ENCODE data around the gene RASD1. TPM values are rescaled to one million over a fixed set of nuclear protein-coding genes. Genes with fewer than 3 reads are reported as not detected.

RASD1 gene, protein sequence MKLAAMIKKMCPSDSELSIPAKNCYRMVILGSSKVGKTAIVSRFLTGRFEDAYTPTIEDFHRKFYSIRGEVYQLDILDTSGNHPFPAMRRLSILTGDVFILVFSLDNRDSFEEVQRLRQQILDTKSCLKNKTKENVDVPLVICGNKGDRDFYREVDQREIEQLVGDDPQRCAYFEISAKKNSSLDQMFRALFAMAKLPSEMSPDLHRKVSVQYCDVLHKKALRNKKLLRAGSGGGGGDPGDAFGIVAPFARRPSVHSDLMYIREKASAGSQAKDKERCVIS
- under 1 TPM; 0.18 to 0.21 TPM for total RNA-seq

DNA sequence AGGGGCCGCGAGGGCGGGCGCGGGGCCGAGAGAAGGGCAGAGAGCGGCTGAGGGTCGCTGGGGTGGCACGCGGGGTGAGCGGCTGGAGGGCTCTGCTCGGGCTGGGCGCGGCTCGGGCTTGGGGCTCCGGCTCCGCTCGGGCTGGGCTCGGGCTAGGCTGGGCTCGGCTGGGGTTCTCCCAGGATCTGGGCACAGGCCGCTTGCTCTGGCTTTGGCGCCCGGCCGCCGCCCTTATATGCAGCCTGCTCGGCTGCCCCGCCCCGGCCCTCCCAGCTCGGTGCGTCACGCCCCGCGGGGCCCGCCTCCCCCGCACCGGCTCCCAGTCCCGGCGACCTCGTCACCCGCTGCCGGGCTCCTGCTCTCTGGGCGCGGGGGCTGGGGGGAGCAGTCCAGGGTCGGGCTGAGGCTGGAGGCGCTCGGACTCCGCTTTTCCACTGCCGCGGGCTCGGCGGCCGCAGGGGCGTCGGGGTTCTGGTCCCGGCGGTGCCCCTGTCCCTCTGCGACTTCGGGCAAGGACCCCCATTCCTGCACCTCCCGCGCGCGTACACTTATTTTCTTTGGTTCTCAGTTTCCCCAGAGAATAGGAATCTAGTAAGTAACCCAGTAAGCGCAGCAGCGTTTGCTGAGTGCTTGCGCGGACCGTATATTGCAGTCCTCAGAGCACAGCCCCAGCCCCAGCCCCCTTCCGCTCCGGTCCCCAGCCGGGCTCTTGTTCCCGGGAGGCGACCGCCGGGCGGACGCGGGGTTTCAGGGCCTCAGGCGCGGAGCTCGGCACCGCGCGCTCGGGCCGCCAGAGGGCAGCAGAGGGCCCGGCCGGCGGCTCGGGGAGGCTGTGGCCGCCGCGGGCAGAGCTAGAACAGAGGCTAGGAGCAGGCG is at the start of gene RASD1:
RASD1 (minus strand) TSS at position 207 of the 876 bp plus-strand sequence. CDS start 214 bp downstream, outside the sequence.
- ChIA-PET CTCF (interaction anchor here (0.6 to 3.1 kb wide), 31 partner anchors 10 to 421 kb away, joined by 3 to 39 read pairs (median 4); partner anchors contain the start of genes MED9 and PEMT), POLR2A (interaction anchor here (0.5 to 1.1 kb wide), 5 partner anchors 16 to 341 kb away, joined by 3 to 4 read pairs (median 3); no protein-coding TSS in a partner anchor)
- no peak within 1 kb of the TSS for H3K27ac Mint-ChIP-seq
- peaks cover 11% of the 10 kb centered on the region for H3K4me1 Mint-ChIP-seq
- intact Hi-C loops (cut with DNase I, micrococcal nuclease), result loop anchor here (1.0 to 2.0 kb wide), 9 partner anchors 12 to 146 kb away; partner anchors contain the start of gene PEMT (in 2 of the 2)
- DNase-seq (peak; percentile 91), ATAC-seq (peak; percentile 89)
- H3K4me3 Mint-ChIP-seq, result peak within 1 kb of the TSS; percentile 56
- H3K27me3 Mint-ChIP-seq, result peaks cover 5% of the 10 kb centered on the region
- peaks cover 7% of the 10 kb centered on the region for H3K36me3 Mint-ChIP-seq (ENCODE audit: low read depth)
- no peaks in the 10 kb centered on the region for H3K9me3 Mint-ChIP-seq (ENCODE audit: low read depth)

DNA sequence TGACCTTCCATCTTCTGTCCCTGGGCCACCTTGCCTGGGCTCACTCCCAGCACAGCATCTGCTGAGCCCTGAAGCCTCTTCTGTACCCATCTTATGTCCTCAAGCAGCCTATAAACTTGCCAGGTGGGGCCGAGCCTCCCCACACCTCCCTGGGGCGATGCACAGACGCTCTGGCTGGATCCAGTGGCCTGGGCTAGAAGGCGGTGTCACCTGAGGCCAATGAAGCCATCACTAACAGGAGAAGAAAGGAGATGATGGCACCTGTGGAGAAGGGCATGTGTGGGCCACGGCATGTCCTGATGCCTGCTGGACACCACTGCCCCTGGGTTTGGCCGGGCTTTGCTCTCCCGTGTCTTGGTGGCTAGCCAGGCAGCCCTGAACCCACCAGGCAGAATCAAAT is 49.8 kb upstream of the RASD1 start:
- Mint-ChIP-seq H3K27me3 (no peaks in the 10 kb centered on the region), H3K4me1 (no peaks in the 10 kb centered on the region), H3K36me3 (ENCODE audit: low read depth) (no peaks in the 10 kb centered on the region), H3K9me3 (ENCODE audit: low read depth) (no peaks in the 10 kb centered on the region), H3K4me3 (no peak overlapping the region), H3K27ac (no peak overlapping the region)
- CTCF ChIA-PET, result no interaction called here
- POLR2A ChIA-PET, result no interaction called here
- DNase-seq, result no peak
- ATAC-seq, result no peak
- intact Hi-C loops (cut with DNase I, micrococcal nuclease), result no loop called here

DNA sequence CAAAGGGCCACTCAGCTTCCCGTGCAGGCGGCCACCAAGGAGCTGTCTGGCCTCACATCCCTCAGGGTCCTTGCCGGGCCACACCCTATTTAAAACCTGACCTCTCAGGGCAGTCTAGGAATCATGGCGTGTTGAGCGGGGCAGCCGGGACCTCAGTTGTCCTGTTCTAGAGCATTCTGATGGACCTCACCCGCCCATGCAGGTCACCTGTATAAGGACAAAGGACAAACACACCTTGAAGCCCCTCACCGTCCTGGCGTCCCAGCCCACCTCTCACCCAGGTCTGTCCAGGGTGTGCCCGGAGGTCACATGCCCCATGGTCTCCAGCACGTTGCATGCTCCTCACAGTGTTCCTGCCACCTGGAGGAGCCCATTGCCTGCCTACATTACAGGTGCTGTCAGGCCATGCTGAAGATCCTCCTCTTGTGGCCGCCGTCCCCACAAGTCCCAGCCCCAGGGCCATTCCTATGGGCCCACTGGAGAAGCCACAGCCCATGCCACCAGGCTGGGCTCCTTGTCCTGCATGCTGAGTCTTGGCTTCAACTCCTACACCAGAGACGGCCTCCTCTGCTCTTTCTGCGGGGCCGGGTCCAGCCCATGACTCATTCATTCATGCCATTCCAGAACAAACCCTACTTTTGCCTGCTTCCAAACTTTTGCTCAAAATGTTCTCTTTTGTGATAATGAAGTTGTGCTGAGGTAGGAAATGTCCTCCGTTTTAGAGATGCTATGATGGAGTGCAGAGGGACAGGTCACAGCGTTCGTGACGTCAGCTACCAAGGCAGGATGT is 49.0 kb upstream of the RASD1 start:
- ChIA-PET POLR2A (no interaction called here), CTCF (interaction anchor here (0.7 kb wide), 1 partner anchor 209 kb away, joined by 3 read pairs; no protein-coding TSS in a partner anchor)
- H3K27me3 Mint-ChIP-seq, result no peaks in the 10 kb centered on the region
- H3K4me3 Mint-ChIP-seq, result no peak overlapping the region
- intact Hi-C loops (cut with DNase I, micrococcal nuclease), result no loop called here
- no peaks in the 10 kb centered on the region for H3K36me3 Mint-ChIP-seq (ENCODE audit: low read depth)
- no peaks in the 10 kb centered on the region for H3K4me1 Mint-ChIP-seq
- no peaks in the 10 kb centered on the region for H3K9me3 Mint-ChIP-seq (ENCODE audit: low read depth)
- no peak for ATAC-seq
- H3K27ac Mint-ChIP-seq, result no peak overlapping the region
- no peak for DNase-seq

DNA sequence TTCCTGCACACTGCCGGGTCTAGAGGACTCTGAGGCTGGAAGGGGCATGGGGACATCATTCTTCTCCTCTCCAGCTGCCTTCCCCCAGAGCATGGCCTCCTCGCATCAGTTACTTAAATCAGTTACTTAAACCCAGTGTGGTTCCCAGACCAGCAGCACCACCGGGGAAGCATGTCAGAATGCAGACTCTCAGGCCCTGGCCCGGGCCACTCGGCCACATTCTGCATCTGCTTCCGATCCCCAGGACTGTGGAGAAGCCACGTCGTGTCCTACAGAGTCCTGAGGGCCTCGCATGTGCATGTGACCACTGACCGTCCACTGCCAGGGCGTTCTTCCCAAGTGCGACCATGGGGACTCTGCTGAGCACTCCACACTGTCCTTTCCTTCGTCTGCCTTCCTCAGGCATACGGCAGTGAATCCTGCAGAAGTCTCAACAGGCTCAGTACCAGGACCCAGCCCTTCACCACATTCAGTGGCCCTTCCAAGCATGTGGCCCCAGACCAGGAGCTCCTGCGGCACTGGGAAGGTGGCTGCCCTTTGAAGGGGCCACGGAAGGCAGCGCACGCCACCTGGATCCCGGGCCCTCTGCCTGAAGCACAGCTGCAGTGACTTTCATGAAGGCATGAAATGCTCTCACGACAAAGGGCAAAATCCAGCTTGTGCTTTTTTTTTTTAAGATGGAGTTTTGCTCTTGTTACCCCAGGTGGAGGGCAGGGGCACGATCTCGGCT is 46.9 kb upstream of the RASD1 start:
- Mint-ChIP-seq H3K36me3 (ENCODE audit: low read depth) (no peaks in the 10 kb centered on the region), H3K4me1 (no peaks in the 10 kb centered on the region), H3K9me3 (ENCODE audit: low read depth) (no peaks in the 10 kb centered on the region), H3K27ac (no peak overlapping the region), H3K27me3 (no peaks in the 10 kb centered on the region), H3K4me3 (no peak overlapping the region)
- no peak for ATAC-seq
- ChIA-PET CTCF (interaction anchor here (0.6 kb wide), 1 partner anchor 404 kb away, joined by 3 read pairs; no protein-coding TSS in a partner anchor), POLR2A (no interaction called here)
- DNase-seq, result no peak
- intact Hi-C loops (cut with DNase I, micrococcal nuclease), result no loop called here

DNA sequence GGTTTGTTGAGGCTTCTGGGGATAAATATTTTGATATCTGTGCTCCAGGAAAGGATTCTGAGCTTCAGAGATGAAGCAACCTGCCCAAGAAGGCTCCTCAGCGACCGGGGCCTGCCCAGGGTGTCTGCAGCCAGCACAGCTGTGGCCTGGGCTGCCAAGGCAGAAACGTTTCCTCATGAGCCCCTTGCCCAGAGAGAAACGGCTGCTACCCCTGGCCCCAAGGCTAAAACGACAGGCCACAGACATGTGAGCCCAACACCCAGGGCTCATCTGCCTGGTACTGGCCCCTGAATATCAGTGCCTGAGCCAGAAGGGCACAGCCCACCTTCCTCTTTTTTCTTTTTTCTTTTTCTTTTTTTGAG is 45.4 kb upstream of the RASD1 start:
- ChIA-PET POLR2A (no interaction called here), CTCF (no interaction called here)
- intact Hi-C loops (cut with DNase I, micrococcal nuclease), result no loop called here

DNA sequence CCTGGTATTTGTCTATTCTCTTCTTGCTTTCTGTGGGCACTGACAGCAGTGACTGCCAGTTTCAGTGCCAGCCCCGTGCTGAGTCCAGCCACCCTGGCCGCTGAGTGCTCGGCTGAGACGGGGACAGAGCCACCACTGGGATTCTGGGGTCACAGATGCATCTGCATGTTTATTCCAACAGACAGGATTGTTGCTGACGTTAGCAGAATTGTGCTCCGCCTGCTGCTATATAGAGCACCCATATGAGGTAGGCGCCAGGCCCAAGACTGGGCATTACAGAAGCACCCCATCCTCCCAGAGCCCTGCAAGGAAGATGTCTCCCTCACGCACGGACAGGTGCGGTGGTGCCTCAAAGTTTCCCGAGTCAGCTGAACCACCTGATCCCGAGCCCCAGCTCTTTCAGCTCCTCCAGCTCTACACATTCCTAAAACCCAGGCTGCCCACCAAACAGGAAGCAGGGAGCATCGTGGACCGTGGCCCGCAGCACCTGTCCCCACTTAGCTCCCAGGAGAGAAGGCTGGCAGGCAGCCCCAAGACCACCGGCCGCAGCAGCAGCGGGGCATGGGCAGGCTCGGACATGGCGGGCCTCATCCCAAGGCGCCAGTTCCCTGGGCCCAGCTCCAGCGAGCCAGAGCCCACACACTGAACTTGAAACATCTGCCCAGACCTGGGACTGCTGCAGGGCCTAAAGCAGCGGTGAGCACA is 44.9 kb upstream of the RASD1 start:
- no peak overlapping the region for H3K4me3 Mint-ChIP-seq
- H3K27ac Mint-ChIP-seq, result no peak overlapping the region
- H3K4me1 Mint-ChIP-seq, result no peaks in the 10 kb centered on the region
- DNase-seq (no peak), ATAC-seq (no peak)
- ChIA-PET CTCF (no interaction called here), POLR2A (no interaction called here)
- no peaks in the 10 kb centered on the region for H3K36me3 Mint-ChIP-seq (ENCODE audit: low read depth)
- H3K27me3 Mint-ChIP-seq, result no peaks in the 10 kb centered on the region
- intact Hi-C loops (cut with DNase I, micrococcal nuclease), result no loop called here
- no peaks in the 10 kb centered on the region for H3K9me3 Mint-ChIP-seq (ENCODE audit: low read depth)

More for the DNA sequence above, 45.4 kb upstream of the RASD1 start:
- Mint-ChIP-seq H3K4me1 (no peaks in the 10 kb centered on the region), H3K36me3 (ENCODE audit: low read depth) (no peaks in the 10 kb centered on the region), H3K27me3 (no peaks in the 10 kb centered on the region), H3K4me3 (no peak overlapping the region), H3K9me3 (ENCODE audit: low read depth) (no peaks in the 10 kb centered on the region), H3K27ac (no peak overlapping the region)
- ATAC-seq (no peak), DNase-seq (no peak)

DNA sequence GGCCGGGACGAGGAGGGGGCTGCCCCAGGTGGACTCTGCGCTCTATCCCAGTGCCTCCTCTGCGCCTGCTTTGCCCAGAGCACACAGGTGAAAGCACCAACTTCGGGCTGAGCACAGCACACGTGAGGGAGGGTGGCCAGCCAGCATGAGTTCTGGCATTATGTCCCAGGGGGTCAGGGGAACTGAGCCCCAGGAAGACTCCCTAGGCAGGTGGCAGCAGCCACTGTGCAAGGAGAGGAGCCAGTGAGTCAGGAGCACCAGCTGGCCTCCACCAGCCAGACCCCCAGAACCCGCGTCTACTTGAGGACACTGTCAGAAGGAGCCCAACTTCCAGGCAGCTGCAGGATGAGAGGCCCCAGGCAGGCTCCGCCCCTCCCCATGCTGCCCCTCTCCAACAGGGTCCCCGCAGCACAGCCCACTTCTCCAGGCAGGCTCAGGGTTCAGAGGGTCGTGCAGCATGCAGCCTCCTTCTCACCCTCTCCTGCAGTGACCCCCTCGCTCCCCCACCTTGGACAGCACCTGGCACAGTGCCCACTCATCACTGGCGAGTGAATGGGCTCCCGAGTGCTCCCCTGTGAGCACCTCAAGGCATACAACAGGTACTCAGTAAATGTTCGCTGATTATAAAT is 44.2 kb upstream of the RASD1 start:
- Mint-ChIP-seq H3K9me3 (ENCODE audit: low read depth) (no peaks in the 10 kb centered on the region), H3K4me1 (no peaks in the 10 kb centered on the region), H3K36me3 (ENCODE audit: low read depth) (no peaks in the 10 kb centered on the region), H3K4me3 (no peak overlapping the region), H3K27me3 (no peaks in the 10 kb centered on the region), H3K27ac (no peak overlapping the region)
- ChIA-PET CTCF (no interaction called here), POLR2A (no interaction called here)
- ATAC-seq (no peak), DNase-seq (no peak)
- intact Hi-C loops (cut with DNase I, micrococcal nuclease), result no loop called here

DNA sequence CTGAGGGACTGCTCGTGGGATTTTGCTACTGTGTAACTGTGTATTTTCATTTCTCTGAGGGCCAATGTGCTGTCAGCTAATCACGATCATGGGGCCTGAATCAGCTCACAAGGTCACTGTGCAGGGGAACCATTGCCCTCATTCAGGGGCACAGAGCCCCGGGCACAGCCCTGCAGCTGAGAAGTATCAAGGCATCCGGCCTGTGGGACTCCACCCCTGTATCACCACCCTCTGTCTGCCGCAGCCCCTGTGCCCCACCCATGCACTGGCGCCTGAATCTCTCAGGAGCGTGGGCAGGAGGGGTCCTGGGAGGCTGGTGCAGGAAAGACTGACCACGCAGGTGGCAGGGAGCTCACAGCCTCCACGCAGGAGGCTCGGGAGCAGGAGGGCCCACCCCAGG is 43.4 kb upstream of the RASD1 start:
- ATAC-seq (no peak), DNase-seq (no peak)
- Mint-ChIP-seq H3K4me3 (no peak overlapping the region), H3K36me3 (ENCODE audit: low read depth) (no peaks in the 10 kb centered on the region), H3K27ac (no peak overlapping the region), H3K9me3 (ENCODE audit: low read depth) (no peaks in the 10 kb centered on the region), H3K4me1 (no peaks in the 10 kb centered on the region), H3K27me3 (no peaks in the 10 kb centered on the region)
- POLR2A ChIA-PET, result no interaction called here
- intact Hi-C loops (cut with DNase I, micrococcal nuclease), result no loop called here
- CTCF ChIA-PET, result no interaction called here

DNA sequence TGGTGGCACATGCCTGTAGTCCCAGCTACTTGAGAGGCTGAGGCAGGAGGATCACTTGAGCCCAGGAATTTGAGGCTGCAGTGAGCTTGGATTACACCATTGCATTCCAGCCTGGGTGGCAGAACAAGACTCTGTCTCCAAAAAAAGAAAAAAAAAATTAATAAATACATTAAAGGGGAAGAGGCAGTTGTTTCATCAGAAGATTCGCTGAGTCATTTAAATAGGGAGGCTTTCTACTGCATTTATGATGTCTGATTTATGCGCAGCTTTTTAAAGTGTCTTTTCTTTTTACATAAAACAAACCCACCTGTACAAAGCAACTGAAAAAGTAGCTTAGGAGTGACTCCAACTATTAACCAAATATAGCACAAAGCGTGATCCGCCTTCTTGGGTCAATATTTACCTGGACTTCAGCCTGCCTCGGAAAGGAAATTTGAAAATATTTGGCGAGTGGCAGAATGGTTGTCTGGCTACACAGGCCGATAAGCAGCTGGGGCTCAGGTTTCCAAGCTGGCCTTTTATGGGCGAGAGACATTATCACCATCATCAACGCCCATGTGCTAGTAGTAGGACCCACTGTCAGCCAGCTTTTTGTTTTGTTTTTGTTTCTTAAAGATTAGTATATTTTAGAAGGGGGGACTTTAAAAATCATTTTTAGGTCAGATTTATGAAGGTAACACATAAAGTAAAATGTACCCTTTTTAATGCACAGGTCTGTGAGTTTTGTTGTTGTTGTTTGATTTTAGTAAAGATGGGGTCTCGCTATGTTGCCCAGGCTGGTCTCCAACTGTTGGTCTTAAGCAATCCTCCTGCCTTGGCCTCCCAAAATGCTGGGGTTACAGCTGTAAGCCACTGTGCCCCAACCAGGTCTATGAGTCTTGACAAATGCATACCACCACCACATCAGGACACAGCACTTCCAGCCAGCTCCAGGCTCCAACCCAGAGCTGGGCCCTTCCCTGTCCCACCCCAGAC is 42.5 kb upstream of the RASD1 start:
- Mint-ChIP-seq H3K36me3 (ENCODE audit: low read depth) (no peaks in the 10 kb centered on the region), H3K9me3 (ENCODE audit: low read depth) (no peaks in the 10 kb centered on the region), H3K4me3 (no peak overlapping the region), H3K4me1 (no peaks in the 10 kb centered on the region), H3K27ac (no peak overlapping the region), H3K27me3 (no peaks in the 10 kb centered on the region)
- ATAC-seq (no peak), DNase-seq (no peak)
- ChIA-PET CTCF (no interaction called here), POLR2A (interaction anchor here (0.6 kb wide), 1 partner anchor 512 kb away, joined by 3 read pairs; no protein-coding TSS in a partner anchor)
- intact Hi-C loops (cut with DNase I, micrococcal nuclease), result no loop called here
